HCT116 (cell line): ENCODE measurements around the gene KATNAL2. TPM values are rescaled to one million over a fixed set of nuclear protein-coding genes. Genes with fewer than 3 reads are reported as not detected.

ENCODE experiments used
- ATAC-seq: fragments of 200-7000 bp; cut with Tn5 transposase; 2 replicates; pipeline ENCODE4 v1.9.1; 2020; ENCODE audit warnings: mild to moderate bottlenecking, moderate library complexity
- BruUV-seq: library from RNA; stranded (reverse); fragments of 400-500 nt; replicated peaks from 2 replicates; lab custom pipeline; 2021; lab: Mats Ljungman, UMichigan
- CTCF ChIA-PET: fragments of 300-600 bp; sonication (Branson Sonifier 250); formaldehyde crosslinking; loops from one replicate; lab custom pipeline; 2021; ENCODE audit warnings: antibody characterized with exemption; lab: Charles Lee
- POLR2A ChIA-PET: fragments of 300-600, 350-600 bp; sonication (Branson Sonifier 250); formaldehyde crosslinking; loops from one replicate; lab custom pipeline; 2021; ENCODE audit warnings: antibody characterized with exemption; lab: Charles Lee
- RAD21 ChIA-PET, 2 experiments: fragments of 300-600 bp; sonication (Branson Sonifier 250); formaldehyde crosslinking; loops; one replicate each; lab custom pipeline; 2023; ENCODE audit warnings: low total read pairs in 2 of 2; ENCODE audit not compliant: uncharacterized antibody in 2 of 2, unreplicated experiment in 2 of 2, low non-redundant PET in 1 of 2; lab: Charles Lee
- DNase-seq: peaks from one replicate; pipeline ENCODE4 v3.0.0-alpha.2; 2010; ENCODE audit warnings: low read depth, low spot score
- H2AFZ ChIP-seq: fragments of 200-600 bp; shearing (Covaris generic), sonication (generic); 2 replicates; pipeline ENCODE4 v1.6.1; 2017; ENCODE audit warnings: low read depth, mixed run types, mixed read lengths, antibody characterized with exemption, low read length; ENCODE audit not compliant: poor library complexity, severe bottlenecking
- H3K27ac ChIP-seq: 2 replicates; pipeline ENCODE4 v1.5.1; 2012; ENCODE audit warnings: low read depth, low read length
- H3K27me3 ChIP-seq: fragments of 200-600 bp; sonication (generic); 2 replicates; pipeline ENCODE4 v1.6.1; 2016; ENCODE audit warnings: mixed run types, low read length, mixed read lengths; ENCODE audit not compliant: insufficient read depth
- H3K36me3 ChIP-seq, 2 experiments: fragments of 200-500 bp in 1 of 2; fragments of 200-600 bp in 1 of 2; sonication (Bioruptor generic) in 1 of 2; sonication (generic) in 1 of 2; 2 replicates each; pipeline versions ENCODE4 v1.5.1 to v1.6.1; 2014 to 2016; ENCODE audit warnings: low read length in 2 of 2, inconsistent platforms in 1 of 2, mixed read lengths in 1 of 2, mixed run types in 1 of 2; ENCODE audit not compliant: insufficient read depth in 2 of 2, control insufficient read depth in 1 of 2
- H3K4me1 ChIP-seq, 2 experiments: fragments of 200-600 bp in 1 of 2; sonication (generic) in 1 of 2; 2 replicates each; pipeline versions ENCODE4 v1.5.1 to v1.6.1; 2012 to 2017; ENCODE audit warnings: low read length in 2 of 2, inconsistent platforms in 1 of 2, mild to moderate bottlenecking in 1 of 2, mixed read lengths in 1 of 2, mixed run types in 1 of 2, moderate library complexity in 1 of 2; ENCODE audit not compliant: insufficient read depth in 2 of 2, control insufficient read depth in 1 of 2
- H3K4me2 ChIP-seq: fragments of 200-600 bp; sonication (generic); 2 replicates; pipeline ENCODE4 v1.6.1; 2017; ENCODE audit warnings: mixed run types, low read length, mixed read lengths
- H3K4me3 ChIP-seq, 2 experiments: fragments of 200-600 bp in 1 of 2; sonication (generic) in 1 of 2; replicated peaks in 1 of 2; 2 replicates each; pipeline ENCODE4 v1.5.1; 2011 to 2016; ENCODE audit warnings: low read length in 2 of 2, control low read depth in 1 of 2, low read depth in 1 of 2, mild to moderate bottlenecking in 1 of 2, mixed read lengths in 1 of 2, mixed run types in 1 of 2
- H3K79me2 ChIP-seq: fragments of 200-600 bp; sonication (generic); 2 replicates; pipeline ENCODE4 v1.6.1; 2017; ENCODE audit warnings: mild to moderate bottlenecking, mixed run types, low read length, moderate library complexity, mixed read lengths; ENCODE audit not compliant: insufficient read depth
- H3K9ac ChIP-seq: fragments of 200-600 bp; sonication (generic); 2 replicates; pipeline ENCODE4 v1.6.1; 2016; ENCODE audit warnings: low read length, mixed read lengths
- H3K9me2 ChIP-seq: fragments of 200-600 bp; sonication (generic), shearing (Covaris generic); 2 replicates; pipeline ENCODE4 v1.6.1; 2017; ENCODE audit warnings: mixed run types, mild to moderate bottlenecking, moderate library complexity; ENCODE audit not compliant: insufficient read depth
- H3K9me3 ChIP-seq, 2 experiments: fragments of 200-500 bp in 1 of 2; fragments of 200-600 bp in 1 of 2; sonication (Bioruptor generic) in 1 of 2; sonication (generic) in 1 of 2; 2 replicates each; pipeline ENCODE4 v1.6.1; 2014 to 2017; ENCODE audit warnings: low read length in 2 of 2, mixed read lengths in 2 of 2, inconsistent platforms in 1 of 2, low read depth in 1 of 2, mild to moderate bottlenecking in 1 of 2, mixed run types in 1 of 2, moderate library complexity in 1 of 2; ENCODE audit not compliant: control insufficient read depth in 1 of 2, insufficient read depth in 1 of 2
- H4K20me1 ChIP-seq: fragments of 200-600 bp; sonication (generic), shearing (Covaris generic); 2 replicates; pipeline ENCODE4 v1.6.1; 2017; ENCODE audit warnings: mixed run types, mild to moderate bottlenecking, moderate library complexity; ENCODE audit not compliant: insufficient read depth
- CEBPB ChIP-seq: IDR thresholded peaks from 2 replicates; pipeline ENCODE4 v1.6.1; 2012; ENCODE audit warnings: low read depth
- EGR1 ChIP-seq: IDR thresholded peaks from 2 replicates; pipeline ENCODE4 v1.6.1; 2012; ENCODE audit warnings: low read depth
- ELF1 ChIP-seq: IDR thresholded peaks from 2 replicates; pipeline ENCODE4 v1.6.1; 2012; ENCODE audit warnings: low read depth, borderline replicate concordance
- EZH2phosphoT487 ChIP-seq: fragments of 200-600 bp; IDR thresholded peaks from 2 replicates; pipeline ENCODE4 v1.6.1; 2018; ENCODE audit warnings: antibody characterized with exemption, borderline replicate concordance
- FOSL1 ChIP-seq: IDR thresholded peaks from 2 replicates; pipeline ENCODE4 v1.6.1; 2012; ENCODE audit warnings: low read depth
- JUND ChIP-seq: IDR thresholded peaks from 2 replicates; pipeline ENCODE4 v1.6.1; 2012
- POLR2AphosphoS5 ChIP-seq: IDR thresholded peaks from 2 replicates; pipeline ENCODE4 v1.6.1; 2011; ENCODE audit warnings: mild to moderate bottlenecking, low read depth, low read length, moderate library complexity
- ZFX ChIP-seq: fragments of 450-650 bp; IDR thresholded peaks from 2 replicates; pipeline ENCODE4 v1.6.1; 2017
- ZNF274 ChIP-seq: fragments of 200-500 bp; sonication (Bioruptor generic); IDR thresholded peaks from 2 replicates; pipeline ENCODE4 v1.6.1; 2014; ENCODE audit warnings: mild to moderate bottlenecking, low read depth, low read length, inconsistent platforms
- intact Hi-C: fragments of 100-400 bp; cut with micrococcal nuclease; formaldehyde crosslinking; loops from 2 replicates; pipeline ENCODE4 v1.10.0; 2022
- total RNA-seq: library from RNA; stranded (reverse); gene quantifications from one replicate; pipeline ENCODE4 v1.2.1, GENCODE V29; 2021; ENCODE audit not compliant: unreplicated experiment
- TF ChIP-seq, protein P1 (sequence below): IDR thresholded peaks from 2 replicates; pipeline ENCODE4 v1.6.1; 2012; ENCODE audit warnings: low read depth
- TF ChIP-seq, protein P2 (sequence below): IDR thresholded peaks from 2 replicates; pipeline ENCODE4 v1.6.1; 2012

KATNAL2 gene
- total RNA-seq, 1 experiment from 2014 or later = 2.0 TPM

GRCh38 chr18:47087676-47088075, 170.3 kb downstream of the KATNAL2 start:
- CTCF ChIA-PET = no interaction called here
- no peaks in the 10 kb centered on the region for H3K79me2 ChIP-seq
- POLR2A ChIA-PET = no interaction called here
- no peaks in the 10 kb centered on the region for H3K9me2 ChIP-seq
- ATAC-seq (no peak), DNase-seq (no peak)
- no peaks in the 10 kb centered on the region for H3K4me1 ChIP-seq
- TF ChIP-seq ELF1 (no peak), ZNF274 (no peak), ZFX (no peak), POLR2AphosphoS5 (no peak), CEBPB (no peak), EZH2phosphoT487 (no peak), EGR1 (no peak), FOSL1 (no peak), JUND (no peak)
- TF ChIP-seq, protein P1, sequence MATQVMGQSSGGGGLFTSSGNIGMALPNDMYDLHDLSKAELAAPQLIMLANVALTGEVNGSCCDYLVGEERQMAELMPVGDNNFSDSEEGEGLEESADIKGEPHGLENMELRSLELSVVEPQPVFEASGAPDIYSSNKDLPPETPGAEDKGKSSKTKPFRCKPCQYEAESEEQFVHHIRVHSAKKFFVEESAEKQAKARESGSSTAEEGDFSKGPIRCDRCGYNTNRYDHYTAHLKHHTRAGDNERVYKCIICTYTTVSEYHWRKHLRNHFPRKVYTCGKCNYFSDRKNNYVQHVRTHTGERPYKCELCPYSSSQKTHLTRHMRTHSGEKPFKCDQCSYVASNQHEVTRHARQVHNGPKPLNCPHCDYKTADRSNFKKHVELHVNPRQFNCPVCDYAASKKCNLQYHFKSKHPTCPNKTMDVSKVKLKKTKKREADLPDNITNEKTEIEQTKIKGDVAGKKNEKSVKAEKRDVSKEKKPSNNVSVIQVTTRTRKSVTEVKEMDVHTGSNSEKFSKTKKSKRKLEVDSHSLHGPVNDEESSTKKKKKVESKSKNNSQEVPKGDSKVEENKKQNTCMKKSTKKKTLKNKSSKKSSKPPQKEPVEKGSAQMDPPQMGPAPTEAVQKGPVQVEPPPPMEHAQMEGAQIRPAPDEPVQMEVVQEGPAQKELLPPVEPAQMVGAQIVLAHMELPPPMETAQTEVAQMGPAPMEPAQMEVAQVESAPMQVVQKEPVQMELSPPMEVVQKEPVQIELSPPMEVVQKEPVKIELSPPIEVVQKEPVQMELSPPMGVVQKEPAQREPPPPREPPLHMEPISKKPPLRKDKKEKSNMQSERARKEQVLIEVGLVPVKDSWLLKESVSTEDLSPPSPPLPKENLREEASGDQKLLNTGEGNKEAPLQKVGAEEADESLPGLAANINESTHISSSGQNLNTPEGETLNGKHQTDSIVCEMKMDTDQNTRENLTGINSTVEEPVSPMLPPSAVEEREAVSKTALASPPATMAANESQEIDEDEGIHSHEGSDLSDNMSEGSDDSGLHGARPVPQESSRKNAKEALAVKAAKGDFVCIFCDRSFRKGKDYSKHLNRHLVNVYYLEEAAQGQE = no peak
- TF ChIP-seq, protein P2, sequence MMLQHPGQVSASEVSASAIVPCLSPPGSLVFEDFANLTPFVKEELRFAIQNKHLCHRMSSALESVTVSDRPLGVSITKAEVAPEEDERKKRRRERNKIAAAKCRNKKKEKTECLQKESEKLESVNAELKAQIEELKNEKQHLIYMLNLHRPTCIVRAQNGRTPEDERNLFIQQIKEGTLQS = no peak
- no peak overlapping the region for H3K9ac ChIP-seq
- no peaks in the 10 kb centered on the region for H3K9me3 ChIP-seq
- no peaks in the 10 kb centered on the region for H4K20me1 ChIP-seq
- H3K27me3 ChIP-seq = no peaks in the 10 kb centered on the region
- H3K4me3 ChIP-seq = no peak overlapping the region
- intact Hi-C loops = no loop called here
- no TSS peak for BruUV-seq
- no peak overlapping the region for H3K4me2 ChIP-seq
- RAD21 ChIA-PET = no interaction called here
- no peak overlapping the region for H3K27ac ChIP-seq
- no peak overlapping the region for H2AFZ ChIP-seq
- H3K36me3 ChIP-seq = no peaks in the 10 kb centered on the region
